T-helper 2 cell treated with Interferon-gamma antibody and Interleukin-4, amounts not matched to agents 5 μg/mL and 100 μg/mL, for 36 hours (primary cell): ENCODE results near the gene CCDC127.
"Not testable (repeated sequence)": the region's sequence is repeated elsewhere in the genome, so short reads cannot be mapped to it uniquely, and the experiment has no call there.

ENCODE experiments used
- DNase-seq: peaks from one replicate; pipeline ENCODE4 v3.0.0; 2021; ENCODE audit warnings: low spot score
- H3K27ac Mint-ChIP-seq: one replicate; pipeline ENCODE4 v1.8.0; 2021; ENCODE audit warnings: mild to moderate bottlenecking, mixed read lengths
- H3K27me3 Mint-ChIP-seq: one replicate; pipeline ENCODE4 v1.8.0; 2021; ENCODE audit warnings: low read depth, mixed read lengths
- H3K36me3 Mint-ChIP-seq: one replicate; pipeline ENCODE4 v1.8.0; 2021; ENCODE audit warnings: low read depth, mixed read lengths
- H3K4me1 Mint-ChIP-seq: one replicate; pipeline ENCODE4 v1.8.0; 2021; ENCODE audit warnings: low read depth, mixed read lengths
- H3K4me3 Mint-ChIP-seq: one replicate; pipeline ENCODE4 v1.8.0; 2022; ENCODE audit warnings: mild to moderate bottlenecking, moderate library complexity, mixed read lengths
- H3K9me3 Mint-ChIP-seq: one replicate; pipeline ENCODE4 v1.8.0; 2021; ENCODE audit warnings: mixed read lengths

The CCDC127 gene

DNA sequence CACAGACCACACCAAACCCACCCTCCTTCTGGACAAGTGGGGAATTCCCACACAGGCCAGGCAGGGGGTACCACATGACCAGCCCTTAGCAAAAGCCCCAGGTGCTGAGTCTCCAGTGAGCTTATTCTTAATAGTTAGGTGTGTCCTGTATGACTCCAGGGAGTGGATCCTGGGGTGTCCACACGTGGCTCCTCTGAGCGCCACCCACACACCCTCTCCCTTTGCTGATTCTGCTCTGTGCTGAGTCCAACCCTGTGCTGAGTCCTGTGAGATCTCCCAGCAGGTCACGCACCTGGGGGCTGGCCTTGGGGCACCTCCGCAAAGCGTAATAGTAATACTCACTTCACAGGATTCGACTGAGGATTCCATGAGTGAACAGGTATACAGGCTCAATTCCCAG, 14.0 kb downstream of the CCDC127 start:
- H3K27me3 Mint-ChIP-seq, result no peaks in the 10 kb centered on the region
- peaks cover 19% of the 10 kb centered on the region for H3K36me3 Mint-ChIP-seq
- no peaks in the 10 kb centered on the region for H3K4me1 Mint-ChIP-seq
- H3K9me3 Mint-ChIP-seq, result no peaks in the 10 kb centered on the region
- no peak for DNase-seq
- H3K4me3 Mint-ChIP-seq, result no peak overlapping the region
- no peak overlapping the region for H3K27ac Mint-ChIP-seq

DNA sequence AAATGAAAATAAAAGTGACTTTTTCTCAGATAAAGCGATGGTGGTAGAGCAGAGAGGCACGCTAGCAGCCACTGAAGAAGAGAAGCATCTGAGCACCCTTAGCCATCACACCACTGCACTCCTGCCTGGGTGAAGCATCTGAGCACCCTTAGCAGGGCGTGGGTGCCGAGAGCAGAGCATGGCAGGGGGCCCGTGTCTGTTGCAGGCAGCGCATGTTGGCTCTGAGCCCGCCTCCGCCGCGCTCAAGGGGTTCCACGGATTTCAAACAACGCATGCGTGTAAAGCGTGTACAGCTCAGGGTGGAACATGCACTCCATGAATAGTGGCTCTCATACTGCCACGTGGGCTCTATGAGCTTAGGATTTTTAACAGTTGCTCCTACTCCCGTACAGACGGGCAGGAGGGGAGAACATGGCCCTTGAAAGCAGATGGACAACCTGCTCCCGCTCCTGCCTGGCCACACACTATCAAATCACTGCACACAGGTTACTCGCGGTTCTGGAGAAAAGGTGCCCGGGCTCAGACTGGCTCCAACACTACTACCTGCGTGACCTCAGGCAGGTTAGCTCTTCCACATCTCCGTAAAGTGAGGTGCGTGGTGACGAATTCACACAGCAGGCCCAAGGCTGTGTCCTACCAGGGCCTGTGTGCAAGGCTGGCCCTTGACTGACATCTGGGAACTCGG, 14.6 kb downstream of the CCDC127 start:
- Mint-ChIP-seq H3K36me3 (peaks cover 19% of the 10 kb centered on the region), H3K4me3 (no peak overlapping the region), H3K9me3 (no peaks in the 10 kb centered on the region)

DNA sequence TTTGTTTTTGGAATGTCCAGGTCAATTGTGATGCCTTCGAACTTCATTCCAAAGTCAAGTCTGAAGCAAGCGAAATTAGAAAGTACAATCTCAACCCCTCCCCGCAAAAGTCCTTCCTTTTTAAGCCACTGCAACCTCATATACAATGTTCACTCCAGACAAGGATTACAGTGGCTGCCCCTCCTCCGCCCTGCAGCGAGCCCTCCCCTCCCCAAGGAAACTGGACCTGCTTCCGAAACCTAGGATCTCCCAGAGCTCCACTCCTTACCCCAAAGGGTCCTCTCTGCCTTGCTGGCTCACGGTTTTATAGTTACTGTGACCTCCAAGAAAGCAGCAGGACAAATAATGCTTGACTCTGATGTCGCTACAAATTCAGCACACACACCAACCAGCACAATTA, 16.3 kb downstream of the CCDC127 start:
- no peak for DNase-seq
- no peaks in the 10 kb centered on the region for H3K9me3 Mint-ChIP-seq
- H3K27me3 Mint-ChIP-seq, result no peaks in the 10 kb centered on the region
- H3K4me3 Mint-ChIP-seq, result no peak overlapping the region
- no peaks in the 10 kb centered on the region for H3K4me1 Mint-ChIP-seq
- H3K27ac Mint-ChIP-seq, result no peak overlapping the region
- H3K36me3 Mint-ChIP-seq, result peaks cover 12% of the 10 kb centered on the region

More for the DNA sequence above, 14.6 kb downstream of the CCDC127 start:
- H3K27me3 Mint-ChIP-seq, result no peaks in the 10 kb centered on the region
- DNase-seq, result no peak
- H3K4me1 Mint-ChIP-seq, result no peaks in the 10 kb centered on the region
- H3K27ac Mint-ChIP-seq, result no peak overlapping the region

DNA sequence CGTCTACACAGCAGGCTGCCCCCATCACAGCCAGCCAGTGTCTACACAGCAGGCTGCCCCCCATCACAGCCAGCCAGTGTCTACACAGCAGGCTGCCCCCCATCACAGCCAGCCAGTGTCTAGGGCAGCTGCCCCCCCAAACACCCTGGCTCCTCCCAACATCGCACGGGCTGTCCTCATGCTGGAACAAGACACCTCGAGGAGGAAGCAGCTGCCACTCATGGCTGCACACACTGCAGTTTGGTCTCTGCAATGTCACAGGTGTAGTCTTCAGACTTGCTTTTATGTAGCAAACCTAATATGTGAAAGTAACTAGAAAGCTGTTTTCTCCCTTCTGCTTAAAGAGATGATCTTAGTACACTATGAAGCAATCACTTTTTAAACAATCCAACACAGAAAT, 17.0 kb downstream of the CCDC127 start:
- H3K27me3 Mint-ChIP-seq, result no peaks in the 10 kb centered on the region
- H3K27ac Mint-ChIP-seq, result no peak overlapping the region

DNA sequence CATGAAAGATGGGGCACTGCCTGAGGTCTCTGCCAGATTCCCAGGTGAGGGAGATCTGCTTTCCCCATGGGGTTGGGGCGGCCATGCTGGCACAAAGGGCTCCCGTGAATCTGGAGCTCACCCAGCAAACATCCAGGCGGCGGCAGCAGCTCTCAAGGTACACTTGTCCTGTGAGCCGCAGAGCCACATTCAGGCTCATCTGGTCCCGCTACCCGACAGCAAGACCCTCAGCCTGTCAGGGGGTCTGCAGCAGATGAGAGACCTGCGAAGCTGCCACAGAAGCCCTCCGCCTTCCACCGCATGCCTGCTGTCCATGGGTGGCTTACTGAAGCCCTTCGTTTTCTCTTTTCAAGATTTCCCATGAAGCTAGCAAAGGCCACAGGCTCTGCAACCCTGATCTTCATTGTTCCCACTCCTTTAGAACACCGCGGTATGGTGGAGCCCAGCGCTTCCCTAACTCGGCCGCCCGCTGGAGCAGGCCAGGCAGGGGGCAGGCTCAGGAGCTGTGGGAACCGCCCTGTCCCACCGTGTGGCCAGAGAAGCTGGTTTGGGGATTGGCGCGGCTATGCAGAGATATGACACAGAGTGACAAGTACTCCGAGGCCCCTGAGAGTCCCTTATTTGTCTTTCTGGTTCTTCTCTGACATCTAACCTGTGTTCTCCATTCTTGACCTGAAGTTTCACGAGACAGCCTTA, 17.9 kb downstream of the CCDC127 start:
- Mint-ChIP-seq H3K27me3 (no peaks in the 10 kb centered on the region), H3K36me3 (peaks cover 7% of the 10 kb centered on the region), H3K4me1 (no peaks in the 10 kb centered on the region), H3K4me3 (no peak overlapping the region), H3K9me3 (no peaks in the 10 kb centered on the region), H3K27ac (no peak overlapping the region)
- no peak for DNase-seq

More for the DNA sequence above, 17.0 kb downstream of the CCDC127 start:
- Mint-ChIP-seq H3K4me3 (no peak overlapping the region), H3K36me3 (peaks cover 12% of the 10 kb centered on the region), H3K9me3 (no peaks in the 10 kb centered on the region), H3K4me1 (no peaks in the 10 kb centered on the region)
- DNase-seq, result no peak

DNA sequence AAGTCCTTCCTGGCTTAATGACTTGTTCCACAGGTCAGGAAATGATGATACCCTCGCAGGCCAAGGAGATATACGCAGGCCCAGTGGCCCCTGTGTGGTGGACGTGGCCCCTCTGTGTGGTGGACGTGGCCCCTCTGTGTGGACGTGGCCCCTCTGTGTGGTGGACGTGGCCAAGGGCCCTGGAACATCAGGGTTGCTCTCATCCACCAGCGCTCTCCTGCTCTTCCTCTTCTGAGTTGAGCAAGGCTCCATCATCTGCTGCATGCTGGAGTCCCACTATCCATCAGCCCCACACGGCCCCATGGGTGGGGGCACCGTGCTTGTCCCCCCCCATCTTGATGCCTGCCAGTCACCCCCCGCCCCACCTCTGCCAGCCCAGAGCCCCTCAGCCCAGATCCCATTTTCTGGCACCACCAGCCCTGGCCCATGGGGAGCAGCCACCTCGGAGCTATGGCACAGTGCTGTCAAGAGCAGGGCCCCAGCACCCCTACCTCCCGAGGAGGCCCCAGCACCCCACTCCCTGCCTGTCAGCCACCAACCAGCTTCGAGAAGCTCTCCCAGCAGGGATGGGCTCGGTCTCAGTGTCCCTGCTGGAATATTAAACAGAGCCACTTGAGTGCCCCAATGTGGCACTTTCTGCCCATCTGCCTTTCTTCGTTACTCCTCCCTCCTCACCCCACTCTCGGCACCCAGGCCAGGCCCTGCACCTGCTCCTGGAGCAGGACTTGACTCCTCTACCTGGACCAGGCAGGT, 18.6 kb downstream of the CCDC127 start:
- no peaks in the 10 kb centered on the region for H3K4me1 Mint-ChIP-seq
- peaks cover under 1% of the 10 kb centered on the region for H3K36me3 Mint-ChIP-seq
- no peak overlapping the region for H3K27ac Mint-ChIP-seq
- H3K4me3 Mint-ChIP-seq, result no peak overlapping the region
- no peaks in the 10 kb centered on the region for H3K9me3 Mint-ChIP-seq
- no peaks in the 10 kb centered on the region for H3K27me3 Mint-ChIP-seq
- no peak for DNase-seq

DNA sequence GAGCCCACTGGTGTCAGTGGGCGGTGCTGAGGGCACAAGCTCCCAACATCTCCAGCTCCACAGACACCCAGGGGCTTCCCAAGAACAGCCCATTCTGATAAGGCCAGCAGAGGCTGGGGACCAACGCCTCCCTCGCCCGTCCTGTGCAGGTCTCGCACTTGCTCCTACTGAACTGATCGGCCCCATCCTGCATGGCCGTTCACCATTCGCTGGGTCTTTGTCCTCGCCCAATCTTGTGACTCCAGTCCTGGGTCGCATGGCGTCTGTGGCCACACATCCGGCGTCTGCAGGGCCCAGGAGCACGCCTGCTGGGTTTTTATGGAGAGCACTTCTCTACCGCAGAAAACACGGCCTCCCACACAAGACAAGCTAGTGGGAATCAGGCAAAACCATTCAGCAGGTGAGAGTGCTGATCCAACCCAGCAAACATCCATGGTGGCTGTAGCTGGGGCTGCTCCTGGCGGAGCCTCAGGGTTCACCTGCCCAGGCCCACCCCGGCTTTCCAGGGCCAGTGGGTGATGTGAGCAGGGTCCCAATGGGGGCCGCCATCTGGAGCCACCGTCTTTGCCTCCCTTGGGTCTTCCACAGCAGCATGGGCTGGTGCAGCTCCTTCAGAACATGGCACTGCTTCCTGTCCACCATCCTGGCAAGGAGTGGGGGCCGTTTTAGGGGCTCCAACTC, 19.3 kb downstream of the CCDC127 start:
- H3K27ac Mint-ChIP-seq, result no peak overlapping the region
- H3K9me3 Mint-ChIP-seq, result no peaks in the 10 kb centered on the region
- no peak for DNase-seq
- H3K27me3 Mint-ChIP-seq, result no peaks in the 10 kb centered on the region
- no peaks in the 10 kb centered on the region for H3K36me3 Mint-ChIP-seq
- no peaks in the 10 kb centered on the region for H3K4me1 Mint-ChIP-seq
- no peak overlapping the region for H3K4me3 Mint-ChIP-seq

DNA sequence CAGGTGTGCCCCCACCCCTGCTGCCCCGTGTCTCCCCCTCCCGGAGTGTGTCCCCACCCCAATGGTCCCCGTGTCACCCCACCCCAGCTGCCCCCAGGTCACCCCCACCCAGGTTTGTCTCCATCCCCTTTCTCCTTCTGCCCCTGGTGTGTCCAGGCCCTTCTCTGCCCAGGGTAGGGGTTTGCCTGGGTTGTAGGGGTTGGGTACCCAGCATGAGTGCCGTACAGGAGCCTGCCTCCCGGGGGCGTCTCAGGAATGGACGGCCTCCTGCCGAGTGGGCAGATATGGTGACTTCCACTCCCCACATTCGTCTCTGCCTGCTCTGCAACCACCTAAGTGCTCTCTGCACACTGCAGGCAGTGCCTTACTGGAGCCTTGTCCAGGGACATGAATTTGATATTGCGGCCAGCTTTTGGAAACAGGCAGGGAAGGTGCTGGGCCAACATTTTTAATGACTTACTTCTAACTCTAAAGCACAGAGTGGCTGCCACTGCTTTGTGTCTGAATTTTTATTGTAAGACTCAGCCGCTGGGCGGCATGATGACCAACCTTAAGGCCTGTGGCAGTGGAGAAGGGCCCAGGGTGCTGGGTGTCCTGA, 20.0 kb downstream of the CCDC127 start:
- DNase-seq, result no peak
- Mint-ChIP-seq H3K4me3 (no peak overlapping the region), H3K36me3 (no peaks in the 10 kb centered on the region), H3K27ac (no peak overlapping the region), H3K9me3 (no peaks in the 10 kb centered on the region), H3K4me1 (no peaks in the 10 kb centered on the region), H3K27me3 (no peaks in the 10 kb centered on the region)

DNA sequence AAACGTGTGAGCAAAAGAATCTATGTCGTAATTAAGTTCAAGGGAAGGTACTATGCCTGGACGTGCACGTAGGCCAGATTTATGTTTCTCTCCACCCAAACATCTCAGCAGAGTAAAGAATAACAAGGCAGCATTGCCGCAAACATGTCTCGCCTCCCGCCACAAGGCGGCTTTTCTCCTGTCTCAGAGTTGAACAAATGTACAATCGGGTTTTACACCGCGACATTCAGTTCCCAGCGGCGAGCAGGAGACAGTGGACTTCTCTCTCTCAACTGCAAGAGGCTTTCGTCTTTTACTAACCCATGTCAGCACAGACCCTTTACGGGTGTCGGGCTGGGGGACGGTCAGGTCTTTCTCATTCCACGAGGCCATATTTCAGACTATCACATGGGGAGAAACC, 20.9 kb downstream of the CCDC127 start:
- not testable (repeated sequence) for DNase-seq, H3K36me3 Mint-ChIP-seq

DNA sequence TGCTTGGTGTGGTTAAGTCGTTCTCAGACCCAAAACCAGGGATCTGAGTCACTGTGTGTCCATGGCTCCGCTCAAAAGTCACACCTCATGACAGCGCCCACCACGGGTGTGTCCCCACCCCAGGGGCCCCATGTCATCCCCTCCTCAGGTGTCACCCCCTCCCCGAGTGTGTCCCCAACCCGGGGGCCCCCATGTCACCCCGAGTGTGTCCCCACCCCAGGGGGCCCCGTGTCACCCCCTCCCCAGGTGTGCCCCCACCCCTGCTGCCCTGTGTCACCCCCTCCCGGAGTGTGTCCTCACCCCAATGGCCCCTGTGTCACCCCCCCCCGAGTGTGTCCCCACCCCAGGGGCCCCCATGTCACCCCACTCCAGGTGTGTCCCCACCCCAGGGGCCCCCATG, 21.6 kb downstream of the CCDC127 start:
- H3K4me1 Mint-ChIP-seq, result no peaks in the 10 kb centered on the region
- no peak for DNase-seq
- H3K36me3 Mint-ChIP-seq, result no peaks in the 10 kb centered on the region
- no peaks in the 10 kb centered on the region for H3K27me3 Mint-ChIP-seq
- no peak overlapping the region for H3K4me3 Mint-ChIP-seq
- no peak overlapping the region for H3K27ac Mint-ChIP-seq
- H3K9me3 Mint-ChIP-seq, result no peaks in the 10 kb centered on the region

More for the DNA sequence above, 20.9 kb downstream of the CCDC127 start:
- not testable (repeated sequence) for H3K9me3 Mint-ChIP-seq, H3K27ac Mint-ChIP-seq, H3K4me1 Mint-ChIP-seq, H3K4me3 Mint-ChIP-seq, H3K27me3 Mint-ChIP-seq

DNA sequence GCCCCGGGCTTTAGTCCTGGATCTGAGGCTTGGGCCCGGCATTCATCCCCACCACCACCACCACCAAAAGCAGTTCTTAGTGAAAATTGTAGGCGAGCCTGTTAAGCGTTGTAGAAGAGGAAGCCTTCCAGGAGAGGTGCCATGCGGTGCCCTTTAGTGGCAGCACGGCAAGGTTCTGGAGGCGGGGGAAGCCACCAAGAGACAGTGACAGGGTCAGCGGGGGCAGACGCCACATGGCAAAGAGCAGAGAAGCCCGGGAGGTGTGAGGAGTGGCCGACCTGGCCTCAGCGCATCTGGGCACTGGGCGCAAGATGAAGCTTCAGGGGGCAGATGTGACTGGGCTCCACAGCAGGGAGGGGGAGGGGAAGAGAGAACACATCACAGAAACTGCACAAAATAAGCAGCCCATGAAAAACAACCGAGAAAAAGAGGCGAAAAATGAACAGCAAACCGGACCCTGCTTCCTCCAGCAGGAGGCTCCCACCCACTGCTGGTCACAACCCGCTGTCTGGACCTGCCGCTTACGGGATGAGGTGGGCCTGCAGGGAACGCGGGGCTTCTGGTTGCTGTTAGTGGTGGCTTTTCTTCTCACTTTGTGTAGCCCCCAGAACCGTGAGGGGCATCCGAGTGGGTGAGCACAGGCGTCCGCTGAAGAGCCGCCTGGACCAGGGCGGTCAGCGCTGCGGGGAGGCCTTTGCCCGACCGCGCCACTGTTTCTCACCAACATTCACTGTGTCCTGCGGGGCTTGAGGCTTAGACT, 22.4 kb downstream of the CCDC127 start:
- Mint-ChIP-seq H3K9me3 (no peaks in the 10 kb centered on the region), H3K4me1 (no peaks in the 10 kb centered on the region), H3K36me3 (no peaks in the 10 kb centered on the region), H3K27me3 (no peaks in the 10 kb centered on the region), H3K27ac (no peak overlapping the region), H3K4me3 (no peak overlapping the region)
- DNase-seq, result no peak

DNA sequence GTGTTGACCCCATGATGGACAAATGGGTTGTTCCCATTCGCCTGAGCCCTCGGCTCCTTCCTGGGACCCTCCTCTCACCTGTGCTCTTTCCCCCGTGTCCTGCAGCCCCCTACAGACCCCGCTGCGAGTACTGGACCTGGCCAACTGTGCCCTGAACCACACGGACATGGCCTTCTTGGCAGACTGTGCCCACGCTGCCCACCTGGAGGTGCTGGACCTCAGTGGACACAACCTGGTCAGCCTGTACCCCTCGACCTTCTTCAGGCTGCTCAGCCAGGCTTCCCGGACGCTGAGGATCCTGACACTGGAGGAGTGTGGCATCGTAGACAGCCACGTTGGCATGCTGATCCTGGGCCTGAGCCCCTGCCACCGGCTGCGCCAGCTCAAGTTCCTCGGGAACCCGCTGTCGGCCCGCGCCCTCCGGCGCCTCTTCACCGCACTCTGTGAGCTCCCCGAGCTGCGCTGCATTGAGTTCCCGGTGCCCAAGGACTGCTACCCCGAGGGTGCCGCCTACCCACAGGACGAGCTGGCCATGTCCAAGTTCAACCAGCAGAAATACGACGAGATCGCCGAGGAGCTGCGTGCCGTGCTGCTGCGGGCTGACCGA, 23.2 kb downstream of the CCDC127 start:
- H3K4me3 Mint-ChIP-seq, result no peak overlapping the region
- DNase-seq, result no peak
- H3K9me3 Mint-ChIP-seq, result no peaks in the 10 kb centered on the region
- H3K27ac Mint-ChIP-seq, result no peak overlapping the region
- no peaks in the 10 kb centered on the region for H3K36me3 Mint-ChIP-seq
- peaks cover 2% of the 10 kb centered on the region for H3K4me1 Mint-ChIP-seq
- peaks cover 5% of the 10 kb centered on the region for H3K27me3 Mint-ChIP-seq

DNA sequence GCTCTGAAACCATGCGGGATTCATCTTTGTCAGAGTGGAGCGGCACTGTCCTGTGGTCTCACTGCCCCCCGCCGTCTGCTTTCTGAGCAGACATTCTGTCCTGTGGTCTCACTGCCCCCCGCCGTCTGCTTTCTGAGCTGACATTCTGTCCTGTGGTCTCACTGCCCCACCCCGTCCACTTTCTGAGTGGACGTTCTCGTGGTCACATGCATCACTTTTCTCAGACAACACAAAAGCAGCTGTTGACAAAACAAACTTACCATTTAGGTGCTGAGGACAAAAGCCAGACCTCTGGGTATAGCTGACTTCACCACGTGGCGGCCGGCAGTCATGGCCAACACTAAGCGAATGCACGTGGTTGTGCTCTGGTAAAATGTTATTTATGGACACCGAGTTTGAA, 23.9 kb downstream of the CCDC127 start:
- peaks cover 2% of the 10 kb centered on the region for H3K4me1 Mint-ChIP-seq
- peaks cover 5% of the 10 kb centered on the region for H3K27me3 Mint-ChIP-seq
- no peaks in the 10 kb centered on the region for H3K36me3 Mint-ChIP-seq
- H3K27ac Mint-ChIP-seq, result no peak overlapping the region
- no peaks in the 10 kb centered on the region for H3K9me3 Mint-ChIP-seq
- H3K4me3 Mint-ChIP-seq, result no peak overlapping the region
- no peak for DNase-seq
